Measurements from ENCODE around the gene NBEAL2.

Gene NBEAL2

GRCh38 chr3:47047673-47048072, 68.2 kb downstream of the NBEAL2 start:
- Histone ChIP-seq H3K23ac (ENCODE audit: low read depth, low read length, poor library complexity) (no peak overlapping the region), H2BK5ac (ENCODE audit: low read length) (no peak overlapping the region), H3K18ac (ENCODE audit: low read length) (no peak overlapping the region), H4K8ac (ENCODE audit: low read depth, low read length) (no peak overlapping the region), H3K27me3 (ENCODE audit: control insufficient read depth in 3 of 3, insufficient read depth in 3 of 3, low read depth in 1 of 3, low read length in 3 of 3) (no peaks in the 10 kb centered on the region), H3K9ac (ENCODE audit: low read depth, low read length, poor library complexity) (no peak overlapping the region), H2BK12ac (ENCODE audit: low read length) (no peak overlapping the region), H3K4me2 (ENCODE audit: insufficient read depth, low read length, poor library complexity, severe bottlenecking) (no peak overlapping the region), H2BK120ac (ENCODE audit: low read depth, low read length) (no peak overlapping the region), H2AFZ (ENCODE audit: low read length) (no peak overlapping the region), H3K9me3 (replicated peaks in 1 of 2; ENCODE audit: control insufficient read depth in 2 of 2, insufficient read depth in 1 of 2, low read depth in 1 of 2, low read length in 2 of 2) (no peaks in the 10 kb centered on the region), H3K4me3 (ENCODE audit: low read length in 2 of 2) (no peak overlapping the region), H3K14ac (ENCODE audit: low read length) (no peak overlapping the region), H2BK15ac (ENCODE audit: low read length) (no peak overlapping the region), H3K36me3 (replicated peaks in 1 of 2; ENCODE audit: control insufficient read depth in 2 of 2, insufficient read depth in 2 of 2, low read length in 2 of 2) (peaks cover 0 to 51% of the 10 kb centered on the region in 2 donors), H3K4me1 (ENCODE audit: control insufficient read depth in 2 of 2, insufficient read depth in 1 of 2, low read depth in 1 of 2, low read length in 2 of 2) (no peaks in the 10 kb centered on the region), H3K79me1 (ENCODE audit: low read depth, low read length) (no peaks in the 10 kb centered on the region), H2AK5ac (ENCODE audit: low read depth, low read length) (no peak overlapping the region), H4K91ac (ENCODE audit: low read depth, low read length, poor library complexity) (no peak overlapping the region), H3K4ac (ENCODE audit: low read length) (no peak overlapping the region), H3K27ac (replicated peaks; ENCODE audit: low read length) (no peak overlapping the region)
- no peak for DNase-seq (ENCODE audit: low spot score)

- Histone ChIP-seq H2AFZ (ENCODE audit: low read length) (no peak overlapping the region), H3K4ac (ENCODE audit: low read length) (no peak overlapping the region), H2AK5ac (ENCODE audit: low read depth, low read length) (no peak overlapping the region), H2BK120ac (ENCODE audit: low read depth, low read length) (no peak overlapping the region), H3K27ac (replicated peaks; ENCODE audit: low read length) (no peak overlapping the region), H3K23ac (ENCODE audit: low read depth, low read length, poor library complexity) (no peak overlapping the region), H4K91ac (ENCODE audit: low read depth, low read length, poor library complexity) (no peak overlapping the region), H3K9ac (ENCODE audit: low read depth, low read length, poor library complexity) (no peak overlapping the region), H4K8ac (ENCODE audit: low read depth, low read length) (no peak overlapping the region), H3K27me3 (ENCODE audit: control insufficient read depth in 3 of 3, insufficient read depth in 3 of 3, low read depth in 1 of 3, low read length in 3 of 3) (no peaks in the 10 kb centered on the region), H3K36me3 (replicated peaks in 1 of 2; ENCODE audit: control insufficient read depth in 2 of 2, insufficient read depth in 2 of 2, low read length in 2 of 2) (peaks cover 2 to 63% of the 10 kb centered on the region in 2 donors), H2BK12ac (ENCODE audit: low read length) (no peak overlapping the region), H2BK5ac (ENCODE audit: low read length) (no peak overlapping the region), H2BK15ac (ENCODE audit: low read length) (no peak overlapping the region), H3K79me1 (ENCODE audit: low read depth, low read length) (no peaks in the 10 kb centered on the region), H3K18ac (ENCODE audit: low read length) (no peak overlapping the region), H3K4me3 (ENCODE audit: low read length in 2 of 2) (no peak overlapping the region), H3K4me2 (ENCODE audit: insufficient read depth, low read length, poor library complexity, severe bottlenecking) (no peak overlapping the region), H3K4me1 (ENCODE audit: control insufficient read depth in 2 of 2, insufficient read depth in 1 of 2, low read depth in 1 of 2, low read length in 2 of 2) (no peaks in the 10 kb centered on the region), H3K14ac (ENCODE audit: low read length) (no peak overlapping the region), H3K9me3 (replicated peaks in 1 of 2; ENCODE audit: control insufficient read depth in 2 of 2, insufficient read depth in 1 of 2, low read depth in 1 of 2, low read length in 2 of 2) (no peaks in the 10 kb centered on the region)
- DNase-seq (ENCODE audit: low spot score), result no peak
These were observed 74.9 kb downstream of the NBEAL2 start for GRCh38 chr3:47054412-47054811.

- no peak overlapping the region for H4K91ac ChIP-seq (ENCODE audit: low read depth, low read length, poor library complexity)
- H2AK5ac ChIP-seq (ENCODE audit: low read depth, low read length), result no peak overlapping the region
- H2BK12ac ChIP-seq (ENCODE audit: low read length), result no peak overlapping the region
- no peaks in the 10 kb centered on the region for H3K4me1 ChIP-seq (ENCODE audit: control insufficient read depth in 2 of 2, insufficient read depth in 1 of 2, low read depth in 1 of 2, low read length in 2 of 2)
- H4K8ac ChIP-seq (ENCODE audit: low read depth, low read length), result no peak overlapping the region
- no peak overlapping the region for H3K9ac ChIP-seq (ENCODE audit: low read depth, low read length, poor library complexity)
- no peak for DNase-seq (ENCODE audit: low spot score)
- no peak overlapping the region for H3K27ac ChIP-seq (replicated peaks; ENCODE audit: low read length)
- no peak overlapping the region for H3K4me2 ChIP-seq (ENCODE audit: insufficient read depth, low read length, poor library complexity, severe bottlenecking)
- peaks cover 5 to 78% of the 10 kb centered on the region in 2 donors for H3K36me3 ChIP-seq (replicated peaks in 1 of 2; ENCODE audit: control insufficient read depth in 2 of 2, insufficient read depth in 2 of 2, low read length in 2 of 2)
- H3K14ac ChIP-seq (ENCODE audit: low read length), result no peak overlapping the region
- no CpG with 5 or more reads among the region's 3 CpGs for WGBS, 2 donors (ENCODE audit: extremely low coverage in 2 of 2, insufficient read length in 2 of 2, insufficient replicate concordance in 1 of 2)
- H2BK15ac ChIP-seq (ENCODE audit: low read length), result no peak overlapping the region
- no peak overlapping the region for H3K18ac ChIP-seq (ENCODE audit: low read length)
- H2AFZ ChIP-seq (ENCODE audit: low read length), result no peak overlapping the region
- H2BK5ac ChIP-seq (ENCODE audit: low read length), result no peak overlapping the region
- no peak overlapping the region for H3K4me3 ChIP-seq (ENCODE audit: low read length in 2 of 2)
- H3K79me1 ChIP-seq (ENCODE audit: low read depth, low read length), result no peaks in the 10 kb centered on the region
- H2BK120ac ChIP-seq (ENCODE audit: low read depth, low read length), result no peak overlapping the region
- no peaks in the 10 kb centered on the region for H3K27me3 ChIP-seq (ENCODE audit: control insufficient read depth in 3 of 3, insufficient read depth in 3 of 3, low read depth in 1 of 3, low read length in 3 of 3)
- no peaks in the 10 kb centered on the region for H3K9me3 ChIP-seq (replicated peaks in 1 of 2; ENCODE audit: control insufficient read depth in 2 of 2, insufficient read depth in 1 of 2, low read depth in 1 of 2, low read length in 2 of 2)
- H3K4ac ChIP-seq (ENCODE audit: low read length), result no peak overlapping the region
- H3K23ac ChIP-seq (ENCODE audit: low read depth, low read length, poor library complexity), result no peak overlapping the region
These were observed 77.2 kb downstream of the NBEAL2 start for GRCh38 chr3:47056705-47057104.

GRCh38 chr3:47057212-47057671, 77.8 kb downstream of the NBEAL2 start:
- no CpG with 5 or more reads among the region's 6 CpGs for WGBS, 2 donors (ENCODE audit: extremely low coverage in 2 of 2, insufficient read length in 2 of 2, insufficient replicate concordance in 1 of 2)
- DNase-seq (ENCODE audit: low spot score), result no peak
- Histone ChIP-seq H3K23ac (ENCODE audit: low read depth, low read length, poor library complexity) (no peak overlapping the region), H3K18ac (ENCODE audit: low read length) (no peak overlapping the region), H2BK5ac (ENCODE audit: low read length) (no peak overlapping the region), H3K9ac (ENCODE audit: low read depth, low read length, poor library complexity) (no peak overlapping the region), H2AK5ac (ENCODE audit: low read depth, low read length) (no peak overlapping the region), H3K9me3 (replicated peaks in 1 of 2; ENCODE audit: control insufficient read depth in 2 of 2, insufficient read depth in 1 of 2, low read depth in 1 of 2, low read length in 2 of 2) (no peaks in the 10 kb centered on the region), H3K79me1 (ENCODE audit: low read depth, low read length) (no peaks in the 10 kb centered on the region), H2BK120ac (ENCODE audit: low read depth, low read length) (no peak overlapping the region), H3K4me2 (ENCODE audit: insufficient read depth, low read length, poor library complexity, severe bottlenecking) (no peak overlapping the region), H3K27ac (replicated peaks; ENCODE audit: low read length) (no peak overlapping the region), H3K4me3 (ENCODE audit: low read length in 2 of 2) (no peak overlapping the region), H3K36me3 (replicated peaks in 1 of 2; ENCODE audit: control insufficient read depth in 2 of 2, insufficient read depth in 2 of 2, low read length in 2 of 2) (peaks cover 5 to 78% of the 10 kb centered on the region in 2 donors), H4K91ac (ENCODE audit: low read depth, low read length, poor library complexity) (no peak overlapping the region), H3K27me3 (ENCODE audit: control insufficient read depth in 3 of 3, insufficient read depth in 3 of 3, low read depth in 1 of 3, low read length in 3 of 3) (no peaks in the 10 kb centered on the region), H3K4ac (ENCODE audit: low read length) (no peak overlapping the region), H2BK12ac (ENCODE audit: low read length) (no peak overlapping the region), H3K14ac (ENCODE audit: low read length) (no peak overlapping the region), H4K8ac (ENCODE audit: low read depth, low read length) (no peak overlapping the region), H2BK15ac (ENCODE audit: low read length) (no peak overlapping the region), H3K4me1 (ENCODE audit: control insufficient read depth in 2 of 2, insufficient read depth in 1 of 2, low read depth in 1 of 2, low read length in 2 of 2) (no peaks in the 10 kb centered on the region), H2AFZ (ENCODE audit: low read length) (no peak overlapping the region)
